Fibroblast of lung (primary cell): ENCODE data around the gene FAM219B.

Experiments used
- EZH2 ChIP-seq: IDR thresholded peaks from 2 replicates; pipeline ENCODE4 v1.5.1; 2012; ENCODE audit warnings: low read length, control low read depth, mild to moderate bottlenecking; ENCODE audit errors: missing control alignments
- TF ChIP-seq, protein P1 (sequence below), 2 donors: IDR thresholded peaks in 1 of 2; conservative IDR thresholded peaks in 1 of 2; 1 replicate in 1 of 2; 2 replicates in 1 of 2; pipeline ENCODE4 v1.5.1; 2011 to 2012; ENCODE audit warnings: low read length in 2 of 2, control low read depth in 1 of 2, inconsistent platforms in 1 of 2, low read depth in 1 of 2, mild to moderate bottlenecking in 1 of 2

DNA sequence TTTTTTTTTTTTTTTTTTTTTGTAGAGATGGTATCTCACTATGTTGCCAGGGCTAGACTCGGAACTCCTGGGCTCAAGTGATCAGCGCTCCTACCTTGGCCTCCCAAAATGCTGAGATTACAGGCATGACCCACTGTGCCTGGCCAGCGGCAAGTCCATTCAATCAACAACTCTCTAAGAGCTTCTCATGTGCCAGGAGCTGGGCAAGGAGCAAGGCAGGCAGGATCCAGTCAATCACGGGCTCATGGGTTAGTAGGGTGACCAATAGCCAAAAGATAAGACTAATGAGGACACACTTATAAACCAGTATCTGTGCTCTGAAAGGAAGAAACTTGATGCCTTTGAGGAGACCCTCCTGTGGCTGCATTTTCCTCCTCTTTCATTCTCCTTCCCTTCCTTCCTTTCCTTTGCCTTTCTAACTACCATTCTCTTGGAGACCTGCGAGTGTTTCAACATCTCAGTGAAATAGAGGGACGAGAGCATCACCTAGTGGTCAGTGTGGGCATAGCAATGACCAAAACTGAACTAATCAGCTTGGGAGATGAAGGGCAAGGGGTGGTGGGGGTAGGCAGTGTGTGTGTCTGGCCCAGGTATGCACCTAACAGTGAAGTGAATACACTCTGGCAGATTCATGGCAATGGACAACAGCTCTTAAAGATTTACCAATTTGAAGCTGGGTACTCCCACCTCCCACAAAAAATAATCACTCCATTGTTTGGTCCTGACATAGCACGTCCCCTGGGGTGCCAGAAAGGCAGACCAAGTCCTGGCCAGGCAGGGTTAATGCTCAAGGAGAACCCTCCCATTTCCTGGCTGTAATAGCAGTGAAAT is 43.6 kb upstream of the FAM219B start:
- TF ChIP-seq, protein P1, sequence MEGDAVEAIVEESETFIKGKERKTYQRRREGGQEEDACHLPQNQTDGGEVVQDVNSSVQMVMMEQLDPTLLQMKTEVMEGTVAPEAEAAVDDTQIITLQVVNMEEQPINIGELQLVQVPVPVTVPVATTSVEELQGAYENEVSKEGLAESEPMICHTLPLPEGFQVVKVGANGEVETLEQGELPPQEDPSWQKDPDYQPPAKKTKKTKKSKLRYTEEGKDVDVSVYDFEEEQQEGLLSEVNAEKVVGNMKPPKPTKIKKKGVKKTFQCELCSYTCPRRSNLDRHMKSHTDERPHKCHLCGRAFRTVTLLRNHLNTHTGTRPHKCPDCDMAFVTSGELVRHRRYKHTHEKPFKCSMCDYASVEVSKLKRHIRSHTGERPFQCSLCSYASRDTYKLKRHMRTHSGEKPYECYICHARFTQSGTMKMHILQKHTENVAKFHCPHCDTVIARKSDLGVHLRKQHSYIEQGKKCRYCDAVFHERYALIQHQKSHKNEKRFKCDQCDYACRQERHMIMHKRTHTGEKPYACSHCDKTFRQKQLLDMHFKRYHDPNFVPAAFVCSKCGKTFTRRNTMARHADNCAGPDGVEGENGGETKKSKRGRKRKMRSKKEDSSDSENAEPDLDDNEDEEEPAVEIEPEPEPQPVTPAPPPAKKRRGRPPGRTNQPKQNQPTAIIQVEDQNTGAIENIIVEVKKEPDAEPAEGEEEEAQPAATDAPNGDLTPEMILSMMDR (conservative IDR thresholded peaks at IDR 0.05 in 1 of 2, IDR thresholded peaks at IDR 0.05 in 1 of 2; ENCODE audit: low read depth in 1 of 2, low read length in 2 of 2): peak; percentile 100
- TF ChIP-seq EZH2: no peak
